ENCODE measurements around the gene SCAF11.
A peak's percentile ranks its signal among the peaks of the same experiment; 100 is the strongest.
"Not testable (repeated sequence)": the region's sequence is repeated elsewhere in the genome, so short reads cannot be mapped to it uniquely, and the experiment has no call there.

SCAF11 gene, protein sequence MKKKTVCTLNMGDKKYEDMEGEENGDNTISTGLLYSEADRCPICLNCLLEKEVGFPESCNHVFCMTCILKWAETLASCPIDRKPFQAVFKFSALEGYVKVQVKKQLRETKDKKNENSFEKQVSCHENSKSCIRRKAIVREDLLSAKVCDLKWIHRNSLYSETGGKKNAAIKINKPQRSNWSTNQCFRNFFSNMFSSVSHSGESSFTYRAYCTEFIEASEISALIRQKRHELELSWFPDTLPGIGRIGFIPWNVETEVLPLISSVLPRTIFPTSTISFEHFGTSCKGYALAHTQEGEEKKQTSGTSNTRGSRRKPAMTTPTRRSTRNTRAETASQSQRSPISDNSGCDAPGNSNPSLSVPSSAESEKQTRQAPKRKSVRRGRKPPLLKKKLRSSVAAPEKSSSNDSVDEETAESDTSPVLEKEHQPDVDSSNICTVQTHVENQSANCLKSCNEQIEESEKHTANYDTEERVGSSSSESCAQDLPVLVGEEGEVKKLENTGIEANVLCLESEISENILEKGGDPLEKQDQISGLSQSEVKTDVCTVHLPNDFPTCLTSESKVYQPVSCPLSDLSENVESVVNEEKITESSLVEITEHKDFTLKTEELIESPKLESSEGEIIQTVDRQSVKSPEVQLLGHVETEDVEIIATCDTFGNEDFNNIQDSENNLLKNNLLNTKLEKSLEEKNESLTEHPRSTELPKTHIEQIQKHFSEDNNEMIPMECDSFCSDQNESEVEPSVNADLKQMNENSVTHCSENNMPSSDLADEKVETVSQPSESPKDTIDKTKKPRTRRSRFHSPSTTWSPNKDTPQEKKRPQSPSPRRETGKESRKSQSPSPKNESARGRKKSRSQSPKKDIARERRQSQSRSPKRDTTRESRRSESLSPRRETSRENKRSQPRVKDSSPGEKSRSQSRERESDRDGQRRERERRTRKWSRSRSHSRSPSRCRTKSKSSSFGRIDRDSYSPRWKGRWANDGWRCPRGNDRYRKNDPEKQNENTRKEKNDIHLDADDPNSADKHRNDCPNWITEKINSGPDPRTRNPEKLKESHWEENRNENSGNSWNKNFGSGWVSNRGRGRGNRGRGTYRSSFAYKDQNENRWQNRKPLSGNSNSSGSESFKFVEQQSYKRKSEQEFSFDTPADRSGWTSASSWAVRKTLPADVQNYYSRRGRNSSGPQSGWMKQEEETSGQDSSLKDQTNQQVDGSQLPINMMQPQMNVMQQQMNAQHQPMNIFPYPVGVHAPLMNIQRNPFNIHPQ (N-terminal part only)

DNA sequence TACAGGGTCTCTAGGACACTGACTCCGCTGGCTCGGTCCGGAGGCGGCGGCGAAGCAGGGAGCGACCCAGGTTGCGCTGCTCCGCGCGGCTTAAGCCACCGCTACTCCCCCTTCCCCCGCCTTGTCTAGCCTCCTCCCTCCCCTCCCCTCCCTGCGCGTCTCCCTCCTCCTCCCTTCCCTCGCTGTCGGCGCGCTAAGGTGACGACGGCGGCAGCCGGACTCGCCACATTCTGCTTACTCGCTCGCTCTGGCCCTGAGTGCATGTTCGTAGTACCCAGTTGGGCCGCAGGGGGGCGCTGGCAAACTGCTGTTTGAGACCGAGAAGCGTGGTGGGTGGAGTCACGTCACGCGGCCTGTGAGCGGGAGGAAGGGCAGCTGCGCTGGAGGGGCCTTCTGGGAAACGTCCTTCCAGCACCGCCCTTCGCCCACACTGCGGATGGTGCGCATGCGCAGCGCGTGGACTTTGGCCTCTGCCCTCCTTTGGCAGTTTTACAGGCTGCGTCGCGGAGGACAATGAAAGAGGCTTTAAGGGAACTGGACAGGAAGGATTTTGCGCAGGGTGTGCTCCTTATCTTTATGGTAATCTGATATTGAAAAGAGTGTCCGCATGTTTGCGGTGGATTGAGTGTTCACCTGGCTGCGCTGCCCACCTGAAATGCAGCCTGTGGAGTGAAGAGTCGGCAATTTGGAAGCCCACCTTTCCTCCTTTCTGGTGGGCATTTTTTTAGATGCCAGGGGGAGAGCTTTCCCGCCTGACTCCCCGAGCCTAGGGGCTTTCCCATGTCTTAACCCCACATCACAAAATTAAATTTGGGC, at the start of gene SCAF11:
TSS of gene SCAF11 (minus strand) at position 107 of the 816 bp plus-strand sequence. CDS start 26,407 bp downstream, outside the sequence.
- peak; percentile 98 for TF ChIP-seq CTCF (IDR thresholded peaks at IDR 0.05; ENCODE audit: extremely low read depth, missing control alignments)
- peak; percentile 95 for DNase-seq (ENCODE audit: low spot score)

DNA sequence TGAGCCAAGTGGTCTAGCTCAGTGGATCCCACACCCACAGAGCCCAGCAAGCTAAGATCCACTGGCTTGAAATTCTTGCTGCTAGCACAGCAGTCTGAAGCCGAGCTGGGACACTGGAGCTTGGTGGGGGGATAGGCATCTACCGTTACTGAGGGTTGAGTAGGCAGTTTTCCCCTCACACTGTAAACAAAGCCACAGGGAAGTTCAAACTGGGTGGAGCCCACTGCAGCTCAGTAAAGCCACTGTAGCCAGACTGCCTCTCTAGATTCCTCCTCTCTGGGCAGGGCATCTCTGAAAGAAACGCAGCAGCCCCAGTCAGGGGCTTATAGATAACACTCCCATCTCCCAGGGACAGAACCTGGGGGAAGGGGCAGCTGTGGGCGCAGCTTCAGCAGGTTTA, 46.7 kb upstream of the SCAF11 start:
- not testable (repeated sequence) for DNase-seq (ENCODE audit: low spot score)

DNA sequence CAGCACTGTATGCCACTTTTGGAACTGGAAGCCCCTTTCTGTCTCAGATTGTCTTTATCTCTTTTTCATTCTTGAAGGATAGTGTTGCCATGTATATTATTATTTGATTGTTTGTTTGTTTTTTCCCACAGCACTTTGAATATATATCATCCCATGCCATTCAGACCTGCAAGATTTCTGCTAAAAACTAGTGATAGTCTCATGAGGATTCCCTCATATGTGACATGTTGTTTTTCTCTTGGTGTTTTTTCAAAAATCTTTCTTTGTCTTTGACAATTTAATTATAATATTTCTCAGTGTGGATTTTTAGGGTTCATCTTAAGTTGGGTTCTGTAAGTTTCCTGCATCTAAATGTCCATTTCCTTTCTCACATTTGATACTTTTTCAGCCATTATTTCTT, 36.8 kb upstream of the SCAF11 start:
- no peak for DNase-seq (ENCODE audit: low spot score)
- no peak for TF ChIP-seq CTCF (IDR thresholded peaks at IDR 0.05; ENCODE audit: extremely low read depth, missing control alignments)

GRCh38 chr12:46024099-46024498, 33.7 kb upstream of the SCAF11 start:
- TF ChIP-seq CTCF (IDR thresholded peaks at IDR 0.05; ENCODE audit: extremely low read depth, missing control alignments): no peak
- no peak for DNase-seq (ENCODE audit: low spot score)

GRCh38 chr12:46020768-46021167, 30.4 kb upstream of the SCAF11 start:
- no peak for TF ChIP-seq CTCF (IDR thresholded peaks at IDR 0.05; ENCODE audit: extremely low read depth, missing control alignments)
- no peak for DNase-seq (ENCODE audit: low spot score)

DNA sequence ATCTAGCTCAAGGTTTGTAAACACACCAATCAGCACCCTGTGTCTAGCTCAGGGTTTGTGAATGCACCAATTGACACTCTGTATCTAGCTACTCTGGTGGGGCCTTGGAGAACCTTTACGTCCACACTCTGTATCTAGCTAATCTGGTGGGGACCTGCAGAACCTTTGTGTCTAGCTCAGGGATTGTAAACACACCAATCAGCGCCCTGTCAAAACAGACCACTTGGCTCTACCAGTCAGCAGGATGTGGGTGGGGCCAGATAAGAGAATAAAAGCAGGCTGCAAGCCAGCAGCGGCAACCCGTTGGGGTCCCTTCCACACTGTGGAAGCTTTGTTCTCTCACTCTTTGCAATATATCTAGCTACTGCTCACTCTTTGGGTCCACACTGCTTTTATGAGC, 28.3 kb upstream of the SCAF11 start:
- not testable (repeated sequence) for DNase-seq (ENCODE audit: low spot score)

GRCh38 chr12:46017866-46018375, 27.5 kb upstream of the SCAF11 start:
- DNase-seq (ENCODE audit: low spot score): not testable (repeated sequence)

DNA sequence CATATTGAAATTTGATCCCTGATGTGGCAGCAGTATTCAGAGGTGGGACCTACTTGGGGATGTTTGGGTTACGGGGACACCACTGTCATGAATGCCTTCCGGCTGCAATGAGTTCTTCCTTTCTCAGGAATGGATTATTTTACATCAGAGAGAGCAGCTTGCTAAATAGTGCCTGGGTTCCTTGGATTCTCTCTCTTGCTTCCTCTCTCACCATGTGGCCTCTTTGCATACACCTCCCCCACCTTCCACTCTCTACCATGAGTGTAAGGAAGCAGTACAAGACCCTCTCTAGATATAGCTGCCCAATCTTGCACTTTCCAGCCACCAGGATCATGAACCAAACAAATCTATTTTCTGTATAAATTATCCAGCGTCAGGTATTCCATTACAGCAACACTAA, 15.4 kb upstream of the SCAF11 start:
- no peak for TF ChIP-seq CTCF (IDR thresholded peaks at IDR 0.05; ENCODE audit: extremely low read depth, missing control alignments)
- DNase-seq (ENCODE audit: low spot score): no peak

All from GM20000 (cell line).